ENCODE data around the gene CCR5AS.

Gene CCR5AS

DNA sequence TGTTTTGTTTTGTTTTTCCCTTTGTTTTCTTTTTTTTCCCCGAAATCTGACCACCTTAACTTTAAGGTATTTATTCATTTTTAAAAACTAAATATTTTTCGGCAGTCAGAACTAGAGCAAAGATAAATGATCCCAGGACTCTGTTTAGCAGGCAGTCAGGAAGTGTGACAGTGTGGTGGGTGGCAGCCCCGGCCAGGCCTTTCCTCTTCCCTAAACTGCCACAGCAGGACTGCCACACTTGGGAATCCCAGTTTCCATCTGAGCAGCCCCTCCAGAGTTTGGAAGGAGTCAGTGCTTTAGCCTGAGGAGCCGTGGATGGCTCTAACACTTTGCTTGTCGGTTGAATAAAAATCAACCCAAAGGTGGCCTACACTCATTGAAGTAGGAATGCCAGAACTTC is 7.1 kb upstream of the CCR5AS start:
- no peaks in the 10 kb centered on the region for H3K9me2 ChIP-seq (replicated peaks; ENCODE audit: insufficient read depth)
- no peak for TF ChIP-seq EZH2phosphoT487 (IDR thresholded peaks at IDR 0.05; ENCODE audit: low read depth, severe bottlenecking, unreplicated experiment)
- TF ChIP-seq, protein P1, sequence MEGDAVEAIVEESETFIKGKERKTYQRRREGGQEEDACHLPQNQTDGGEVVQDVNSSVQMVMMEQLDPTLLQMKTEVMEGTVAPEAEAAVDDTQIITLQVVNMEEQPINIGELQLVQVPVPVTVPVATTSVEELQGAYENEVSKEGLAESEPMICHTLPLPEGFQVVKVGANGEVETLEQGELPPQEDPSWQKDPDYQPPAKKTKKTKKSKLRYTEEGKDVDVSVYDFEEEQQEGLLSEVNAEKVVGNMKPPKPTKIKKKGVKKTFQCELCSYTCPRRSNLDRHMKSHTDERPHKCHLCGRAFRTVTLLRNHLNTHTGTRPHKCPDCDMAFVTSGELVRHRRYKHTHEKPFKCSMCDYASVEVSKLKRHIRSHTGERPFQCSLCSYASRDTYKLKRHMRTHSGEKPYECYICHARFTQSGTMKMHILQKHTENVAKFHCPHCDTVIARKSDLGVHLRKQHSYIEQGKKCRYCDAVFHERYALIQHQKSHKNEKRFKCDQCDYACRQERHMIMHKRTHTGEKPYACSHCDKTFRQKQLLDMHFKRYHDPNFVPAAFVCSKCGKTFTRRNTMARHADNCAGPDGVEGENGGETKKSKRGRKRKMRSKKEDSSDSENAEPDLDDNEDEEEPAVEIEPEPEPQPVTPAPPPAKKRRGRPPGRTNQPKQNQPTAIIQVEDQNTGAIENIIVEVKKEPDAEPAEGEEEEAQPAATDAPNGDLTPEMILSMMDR (IDR thresholded peaks at IDR 0.05; ENCODE audit: poor library complexity), result no peak
- TF ChIP-seq EZH2 (IDR thresholded peaks at IDR 0.05; ENCODE audit: borderline replicate concordance), result no peak
- H3K27me3 ChIP-seq, result no peaks in the 10 kb centered on the region
- no peak overlapping the region for H2AFZ ChIP-seq
- no peak overlapping the region for H3K27ac ChIP-seq
- H3K79me2 ChIP-seq, result no peaks in the 10 kb centered on the region
- H4K20me1 ChIP-seq (ENCODE audit: insufficient read depth, poor library complexity, severe bottlenecking), result no peaks in the 10 kb centered on the region
- no peaks in the 10 kb centered on the region for H3K4me1 ChIP-seq (ENCODE audit: insufficient read depth)
- DNase-seq (ENCODE audit: low spot score), result no peak
- no peak overlapping the region for H3K4me2 ChIP-seq
- H3K4me3 ChIP-seq, result no peak overlapping the region
- no peaks in the 10 kb centered on the region for H3K9me3 ChIP-seq (ENCODE audit: low read depth)
- no peaks in the 10 kb centered on the region for H3K36me3 ChIP-seq (replicated peaks; ENCODE audit: insufficient read depth, low read depth)
- 73% methylated on average over 5 of the region's 5 CpGs for WGBS (ENCODE audit: low lambda C conversion rate, missing lambda C conversion rate)

DNA sequence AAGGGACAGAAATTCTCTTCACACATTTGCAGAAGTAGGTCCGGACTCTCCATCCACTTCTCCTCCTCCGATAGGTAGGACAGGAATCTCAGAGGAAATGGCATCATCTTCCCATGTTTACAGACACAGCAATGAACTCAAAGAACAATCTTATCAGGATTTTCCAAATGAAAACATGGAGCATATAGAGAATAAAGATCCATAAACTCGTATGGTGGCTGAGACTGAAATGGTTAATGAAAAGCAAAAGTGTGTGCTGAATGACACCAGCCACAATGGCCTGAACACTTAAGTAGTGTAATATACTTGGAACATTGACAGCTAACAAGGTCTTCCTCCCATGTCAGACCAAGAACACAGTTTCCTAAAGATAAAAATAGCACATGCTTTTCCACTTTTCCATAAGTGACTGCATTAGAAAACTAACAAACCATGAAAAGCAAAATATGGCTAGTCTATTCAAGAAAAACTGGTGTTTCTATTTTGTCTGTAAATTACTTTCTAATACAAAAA is 6.0 kb upstream of the CCR5AS start:
- no peak for DNase-seq (ENCODE audit: low spot score)
- H3K36me3 ChIP-seq (replicated peaks; ENCODE audit: insufficient read depth, low read depth), result no peaks in the 10 kb centered on the region
- no peaks in the 10 kb centered on the region for H4K20me1 ChIP-seq (ENCODE audit: insufficient read depth, poor library complexity, severe bottlenecking)
- H3K27ac ChIP-seq, result no peak overlapping the region
- TF ChIP-seq EZH2phosphoT487 (IDR thresholded peaks at IDR 0.05; ENCODE audit: low read depth, severe bottlenecking, unreplicated experiment), result no peak
- TF ChIP-seq, protein P1 (IDR thresholded peaks at IDR 0.05; ENCODE audit: poor library complexity), result no peak
- no peaks in the 10 kb centered on the region for H3K9me3 ChIP-seq (ENCODE audit: low read depth)
- no peak overlapping the region for H3K4me2 ChIP-seq
- 61% methylated on average over 3 of the region's 3 CpGs for WGBS (ENCODE audit: low lambda C conversion rate, missing lambda C conversion rate)
- H3K4me3 ChIP-seq, result no peak overlapping the region
- H2AFZ ChIP-seq, result no peak overlapping the region
- H3K9me2 ChIP-seq (replicated peaks; ENCODE audit: insufficient read depth), result no peaks in the 10 kb centered on the region
- no peaks in the 10 kb centered on the region for H3K27me3 ChIP-seq
- no peaks in the 10 kb centered on the region for H3K79me2 ChIP-seq
- no peaks in the 10 kb centered on the region for H3K4me1 ChIP-seq (ENCODE audit: insufficient read depth)

DNA sequence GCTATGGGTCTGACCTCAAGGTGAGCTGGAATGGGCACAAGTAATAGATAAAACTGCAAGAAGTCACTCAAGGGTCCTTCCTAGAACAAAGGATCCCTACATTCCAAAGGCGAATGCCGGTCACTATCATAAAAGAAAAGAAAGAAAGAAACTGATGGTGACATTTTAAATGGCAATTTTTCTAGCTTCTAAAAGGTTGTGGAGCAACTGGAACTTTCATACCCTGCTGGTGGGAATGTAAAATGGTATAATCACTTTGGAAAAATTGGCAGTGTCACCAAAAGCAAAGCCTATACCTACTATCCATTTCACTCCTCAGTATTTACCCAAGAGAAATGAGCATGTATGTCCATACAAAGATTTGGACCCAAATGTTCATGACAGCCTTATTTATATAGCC is 4.4 kb upstream of the CCR5AS start:
- no peaks in the 10 kb centered on the region for H3K27me3 ChIP-seq
- no peaks in the 10 kb centered on the region for H3K9me3 ChIP-seq (ENCODE audit: low read depth)
- H3K4me3 ChIP-seq, result no peak overlapping the region
- TF ChIP-seq EZH2 (IDR thresholded peaks at IDR 0.05; ENCODE audit: borderline replicate concordance) (no peak), EZH2phosphoT487 (IDR thresholded peaks at IDR 0.05; ENCODE audit: low read depth, severe bottlenecking, unreplicated experiment) (no peak)
- TF ChIP-seq, protein P1 (IDR thresholded peaks at IDR 0.05; ENCODE audit: poor library complexity), result no peak
- no peaks in the 10 kb centered on the region for H3K79me2 ChIP-seq
- H3K4me2 ChIP-seq, result no peak overlapping the region
- no peak for DNase-seq (ENCODE audit: low spot score)
- H3K9me2 ChIP-seq (replicated peaks; ENCODE audit: insufficient read depth), result no peaks in the 10 kb centered on the region
- peaks cover 4% of the 10 kb centered on the region for H3K4me1 ChIP-seq (ENCODE audit: insufficient read depth)
- WGBS (ENCODE audit: low lambda C conversion rate, missing lambda C conversion rate), result 100% methylated on average over 2 of the region's 2 CpGs
- H3K27ac ChIP-seq, result no peak overlapping the region
- H4K20me1 ChIP-seq (ENCODE audit: insufficient read depth, poor library complexity, severe bottlenecking), result no peaks in the 10 kb centered on the region
- no peaks in the 10 kb centered on the region for H3K36me3 ChIP-seq (replicated peaks; ENCODE audit: insufficient read depth, low read depth)
- H2AFZ ChIP-seq, result no peak overlapping the region

DNA sequence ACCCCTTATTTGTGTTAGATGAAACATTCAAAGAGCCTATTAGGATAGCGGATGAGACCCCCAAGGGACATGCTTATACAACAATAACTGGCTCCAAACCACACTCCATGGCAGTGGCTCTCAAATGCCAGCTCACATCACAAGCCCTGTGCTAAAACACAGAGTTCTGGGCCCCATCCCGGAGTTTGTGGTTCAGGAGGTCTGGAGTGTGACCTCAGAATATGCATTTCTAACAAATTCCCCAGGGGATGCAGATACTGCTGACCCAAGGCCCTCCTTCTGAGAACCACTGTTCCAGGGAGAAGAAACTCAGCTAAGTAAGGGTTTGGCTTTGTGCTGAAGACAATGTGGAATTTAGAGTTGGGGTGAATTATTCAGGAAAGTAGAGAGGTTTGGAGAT is 3.8 kb upstream of the CCR5AS start:
- no peaks in the 10 kb centered on the region for H3K79me2 ChIP-seq
- H2AFZ ChIP-seq, result no peak overlapping the region
- WGBS (ENCODE audit: low lambda C conversion rate, missing lambda C conversion rate), result 88% methylated on average over 2 of the region's 2 CpGs

More for the DNA sequence above, 3.8 kb upstream of the CCR5AS start:
- DNase-seq (ENCODE audit: low spot score), result no peak
- TF ChIP-seq, protein P1 (IDR thresholded peaks at IDR 0.05; ENCODE audit: poor library complexity), result no peak
- TF ChIP-seq EZH2phosphoT487 (IDR thresholded peaks at IDR 0.05; ENCODE audit: low read depth, severe bottlenecking, unreplicated experiment) (no peak), EZH2 (IDR thresholded peaks at IDR 0.05; ENCODE audit: borderline replicate concordance) (no peak)
- Histone ChIP-seq H3K4me2 (no peak overlapping the region), H3K36me3 (replicated peaks; ENCODE audit: insufficient read depth, low read depth) (no peaks in the 10 kb centered on the region), H3K27ac (no peak overlapping the region), H3K9me2 (replicated peaks; ENCODE audit: insufficient read depth) (no peaks in the 10 kb centered on the region), H3K9me3 (ENCODE audit: low read depth) (no peaks in the 10 kb centered on the region), H3K27me3 (no peaks in the 10 kb centered on the region), H3K4me1 (ENCODE audit: insufficient read depth) (peaks cover 10% of the 10 kb centered on the region), H3K4me3 (no peak overlapping the region), H4K20me1 (ENCODE audit: insufficient read depth, poor library complexity, severe bottlenecking) (no peaks in the 10 kb centered on the region)

Data from hepatocyte (in vitro differentiated cells).